Transverse colon (tissue), 3 donors: ENCODE results near the gene CABLES2.

Source experiments
- EP300 ChIP-seq: sonication (generic); formaldehyde crosslinking; IDR thresholded peaks from one replicate; pipeline ENCODE4 v1.6.1; 2017; ENCODE audit warnings: antibody characterized with exemption, low read depth
- TF ChIP-seq, protein P1 (sequence below), 5 experiments: fragments of 200-600 bp in 3 of 5; fragments of 450-650 bp in 2 of 5; sonication (generic) in 3 of 5; IDR thresholded peaks; 1 replicate in 2 of 5; 2 replicates in 3 of 5; pipeline ENCODE4 v1.5.1; 2016 to 2017; ENCODE audit warnings: antibody characterized with exemption in 5 of 5, inconsistent platforms in 3 of 5, mild to moderate bottlenecking in 2 of 5, moderate library complexity in 1 of 5

DNA sequence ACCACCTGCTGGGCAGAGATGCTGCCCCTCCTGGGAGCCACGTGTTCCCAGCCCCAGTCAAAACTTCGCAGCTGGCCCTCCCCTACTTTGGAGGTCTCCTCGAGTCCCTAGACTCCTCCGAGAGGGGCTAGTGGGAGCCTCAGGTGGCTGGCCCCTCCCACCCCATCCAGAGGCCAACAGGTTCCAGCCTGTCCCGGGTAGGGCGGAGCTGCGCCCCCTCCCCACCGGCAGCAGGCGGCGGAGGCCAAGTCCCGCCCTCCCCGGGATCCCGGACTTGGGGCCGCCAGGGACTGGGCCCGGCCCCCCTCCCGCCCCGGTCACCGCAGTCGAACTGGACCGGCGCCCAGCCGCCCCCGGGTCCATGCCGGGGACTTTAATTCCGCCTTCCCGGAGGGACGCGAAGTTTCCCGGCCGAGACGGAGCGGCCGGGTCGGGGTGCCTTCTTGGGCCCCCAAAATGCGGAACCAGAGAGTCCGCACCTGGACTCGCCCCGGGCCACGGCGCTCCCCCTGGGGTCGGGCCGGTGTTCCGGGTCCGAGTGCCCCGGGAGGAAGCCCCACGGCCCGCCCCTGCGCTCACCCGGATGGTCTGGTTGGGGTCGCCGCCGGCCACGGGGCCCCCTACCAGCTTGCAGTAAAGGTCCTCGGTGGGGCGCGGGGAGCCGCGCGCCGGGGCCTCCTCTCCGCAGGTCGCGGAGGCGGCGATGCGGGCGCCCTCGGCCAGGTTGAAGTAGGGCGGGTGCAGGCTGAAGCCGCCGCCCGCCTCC, 40.5 kb downstream of the CABLES2 start:
- TF ChIP-seq, protein P1, sequence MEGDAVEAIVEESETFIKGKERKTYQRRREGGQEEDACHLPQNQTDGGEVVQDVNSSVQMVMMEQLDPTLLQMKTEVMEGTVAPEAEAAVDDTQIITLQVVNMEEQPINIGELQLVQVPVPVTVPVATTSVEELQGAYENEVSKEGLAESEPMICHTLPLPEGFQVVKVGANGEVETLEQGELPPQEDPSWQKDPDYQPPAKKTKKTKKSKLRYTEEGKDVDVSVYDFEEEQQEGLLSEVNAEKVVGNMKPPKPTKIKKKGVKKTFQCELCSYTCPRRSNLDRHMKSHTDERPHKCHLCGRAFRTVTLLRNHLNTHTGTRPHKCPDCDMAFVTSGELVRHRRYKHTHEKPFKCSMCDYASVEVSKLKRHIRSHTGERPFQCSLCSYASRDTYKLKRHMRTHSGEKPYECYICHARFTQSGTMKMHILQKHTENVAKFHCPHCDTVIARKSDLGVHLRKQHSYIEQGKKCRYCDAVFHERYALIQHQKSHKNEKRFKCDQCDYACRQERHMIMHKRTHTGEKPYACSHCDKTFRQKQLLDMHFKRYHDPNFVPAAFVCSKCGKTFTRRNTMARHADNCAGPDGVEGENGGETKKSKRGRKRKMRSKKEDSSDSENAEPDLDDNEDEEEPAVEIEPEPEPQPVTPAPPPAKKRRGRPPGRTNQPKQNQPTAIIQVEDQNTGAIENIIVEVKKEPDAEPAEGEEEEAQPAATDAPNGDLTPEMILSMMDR (IDR thresholded peaks at IDR 0.05): no peak
- no peak for TF ChIP-seq EP300
